NOMO-1 treated with dmso at 0.1 percent for 144 hours (cell line): ENCODE measurements around the gene SNX33.

Source experiments
- DNase-seq: peaks from one replicate; lab custom pipeline; 2025; ENCODE audit not compliant: unreplicated experiment; lab: John Stamatoyannopoulos, UW

SNX33 gene

DNA sequence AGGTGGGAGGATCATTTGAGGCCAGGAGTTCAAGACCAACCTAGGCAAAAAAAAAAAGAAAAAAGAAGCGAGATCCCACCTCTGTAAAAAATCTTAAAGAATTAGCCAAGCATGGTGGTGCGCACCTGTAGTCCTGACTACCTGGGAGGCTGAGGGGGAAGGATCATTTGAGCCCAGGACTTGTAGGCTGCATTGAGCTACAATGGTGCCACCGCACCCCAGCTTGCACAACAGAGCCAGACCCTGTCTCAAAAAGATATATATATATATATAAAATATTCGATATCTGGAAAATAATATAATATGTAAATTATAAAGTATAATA is 6.6 kb upstream of the SNX33 start:
- no peak for DNase-seq

DNA sequence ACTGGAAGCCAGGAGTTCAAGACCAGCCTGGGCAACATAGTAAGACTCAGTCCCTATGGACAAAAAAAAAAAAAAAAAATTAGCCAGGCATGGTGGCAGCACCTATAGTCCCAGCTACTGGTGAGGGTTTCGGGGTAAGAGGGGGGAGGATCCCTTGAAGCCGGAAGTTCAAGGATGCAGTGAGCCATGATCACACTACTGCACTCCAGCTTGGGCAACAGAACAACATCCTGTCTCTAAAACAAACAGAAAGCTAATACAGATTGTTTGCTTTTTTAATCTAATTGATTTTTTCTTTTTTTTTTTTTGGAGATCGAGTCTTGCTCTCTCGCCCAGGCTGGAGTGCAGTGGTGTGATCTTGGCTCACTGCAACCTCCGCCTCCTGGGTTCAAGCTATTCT is 6.1 kb upstream of the SNX33 start:
- DNase-seq = no peak

DNA sequence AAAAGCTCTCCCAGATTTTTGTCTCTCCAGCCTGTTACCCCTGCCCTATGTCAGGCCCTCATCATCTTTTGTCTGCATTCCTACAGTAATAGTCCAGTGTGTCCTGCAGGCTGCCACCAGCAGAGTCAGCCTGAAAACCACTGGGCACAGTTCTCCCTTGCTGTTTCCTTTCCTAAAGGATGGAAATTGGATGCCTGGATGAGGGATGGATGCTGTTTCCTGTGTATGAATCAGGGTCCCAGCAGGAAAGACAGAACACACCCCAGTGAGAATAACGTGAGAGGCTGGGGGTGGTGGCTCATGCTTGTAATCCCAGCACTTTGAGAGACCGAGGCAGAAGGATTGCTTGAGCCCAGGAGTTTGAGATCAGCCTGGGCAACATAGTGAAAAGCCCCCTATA is 3.3 kb upstream of the SNX33 start:
- no peak for DNase-seq

GRCh38 chr15:75646112-75646943 is 1.4 kb upstream of the SNX33 start:
- DNase-seq = no peak

GRCh38 chr15:75646944-75647364 is 758 bp upstream of the SNX33 start:
- no peak for DNase-seq

DNA sequence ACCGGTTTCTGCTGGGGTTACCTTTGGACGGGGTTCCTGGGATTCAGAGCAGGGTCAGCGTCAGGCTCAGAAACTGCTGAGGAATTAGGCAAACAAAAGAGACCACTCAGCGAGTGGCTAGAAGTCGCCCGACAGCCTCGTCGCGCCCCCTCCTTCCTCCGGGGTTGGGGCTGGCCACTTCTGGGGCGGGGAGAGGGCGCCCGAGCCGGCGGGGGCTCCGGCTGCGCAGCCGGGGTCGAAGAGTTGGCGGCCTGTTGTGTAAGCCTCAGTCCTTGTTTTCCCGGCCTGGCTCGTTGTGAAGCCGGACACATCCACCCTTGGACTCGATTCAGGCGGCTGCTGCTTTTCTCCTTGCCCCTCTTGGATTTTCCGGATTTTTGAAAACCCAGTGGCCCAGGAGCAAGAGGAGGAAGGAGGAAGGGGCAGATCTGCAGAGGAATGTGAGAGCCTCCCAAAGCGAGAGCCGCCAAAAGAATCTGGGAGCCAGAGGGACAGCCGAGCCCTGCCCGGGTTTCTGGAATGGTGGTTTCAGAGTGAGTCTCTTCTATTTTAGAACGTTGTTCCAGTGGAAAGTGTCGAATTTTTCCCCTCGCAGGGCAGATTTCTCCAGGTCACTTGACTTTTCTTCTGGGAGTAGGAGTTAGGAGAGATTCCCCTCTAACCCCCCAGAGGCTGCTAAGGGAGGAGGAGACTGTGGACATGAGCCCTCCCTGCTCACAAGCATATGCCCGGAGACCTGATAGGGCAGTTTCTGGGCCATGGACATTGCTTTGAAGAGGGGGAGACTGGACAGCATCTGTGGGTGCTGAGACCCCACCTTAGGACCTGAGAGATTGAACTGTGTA is 666 bp downstream of the SNX33 start:
- no peak for DNase-seq

DNA sequence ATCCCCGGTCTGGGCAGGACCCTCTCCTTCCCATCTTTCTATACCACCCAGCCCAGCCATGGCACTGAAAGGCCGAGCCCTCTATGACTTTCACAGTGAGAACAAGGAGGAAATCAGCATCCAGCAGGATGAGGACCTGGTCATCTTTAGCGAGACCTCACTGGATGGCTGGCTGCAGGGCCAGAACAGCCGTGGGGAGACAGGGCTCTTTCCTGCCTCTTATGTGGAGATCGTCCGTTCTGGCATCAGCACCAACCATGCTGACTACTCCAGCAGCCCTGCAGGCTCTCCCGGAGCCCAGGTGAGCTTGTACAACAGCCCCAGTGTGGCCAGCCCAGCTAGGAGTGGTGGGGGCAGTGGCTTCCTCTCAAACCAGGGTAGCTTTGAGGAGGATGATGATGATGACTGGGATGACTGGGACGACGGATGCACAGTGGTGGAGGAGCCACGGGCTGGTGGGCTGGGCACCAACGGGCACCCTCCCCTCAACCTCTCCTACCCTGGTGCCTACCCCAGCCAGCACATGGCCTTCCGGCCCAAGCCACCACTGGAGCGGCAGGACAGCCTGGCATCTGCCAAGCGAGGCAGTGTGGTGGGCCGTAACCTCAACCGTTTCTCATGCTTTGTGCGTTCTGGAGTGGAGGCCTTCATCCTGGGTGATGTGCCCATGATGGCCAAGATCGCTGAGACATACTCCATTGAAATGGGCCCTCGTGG is 1.5 kb downstream of the SNX33 start:
- DNase-seq = no peak

GRCh38 chr15:75649848-75650247 is 2.1 kb downstream of the SNX33 start:
- no peak for DNase-seq

DNA sequence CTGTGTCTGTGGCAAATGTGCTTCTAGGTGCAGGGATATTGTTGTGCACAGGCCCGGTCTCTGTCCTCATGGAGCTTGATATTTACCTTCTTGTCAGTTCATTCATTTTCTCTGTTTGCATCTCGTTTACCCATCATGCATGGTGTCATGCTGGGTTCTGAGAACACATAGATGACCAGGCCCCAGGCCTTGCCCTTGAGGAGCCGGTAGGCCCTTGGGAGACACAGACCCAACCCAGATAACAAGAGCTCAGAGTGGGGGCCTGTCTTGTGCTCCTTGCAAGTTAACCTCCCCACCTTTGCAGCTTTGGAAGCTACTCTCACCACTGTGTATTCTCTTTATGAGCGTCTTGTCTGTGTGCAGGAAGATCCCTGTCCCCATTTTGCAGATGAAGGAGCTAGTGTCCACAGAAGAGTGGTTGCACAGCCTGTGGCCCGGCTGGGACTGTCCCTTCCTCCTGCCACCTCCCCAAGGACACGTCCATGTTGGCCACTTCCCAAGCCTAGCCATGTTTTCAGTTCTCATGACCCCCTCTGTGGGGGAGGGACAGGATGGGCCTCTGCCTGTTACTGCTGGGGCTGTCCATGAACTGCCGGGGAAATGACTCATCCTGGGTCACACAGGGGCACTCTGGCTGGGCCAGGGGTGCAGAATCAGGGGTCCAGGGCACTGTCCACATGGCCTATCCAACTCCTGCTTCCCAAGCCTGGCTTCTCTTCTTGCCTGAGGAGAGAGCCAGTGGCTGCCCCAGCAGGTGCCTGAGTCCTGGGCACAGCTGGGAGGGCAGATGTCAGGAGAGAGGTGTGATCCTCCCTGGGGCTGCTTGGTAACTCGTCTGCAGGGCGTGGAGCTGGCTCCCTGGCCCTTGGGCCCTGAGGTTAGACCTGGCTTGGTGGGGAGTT is 3.4 kb downstream of the SNX33 start:
- DNase-seq = no peak

DNA sequence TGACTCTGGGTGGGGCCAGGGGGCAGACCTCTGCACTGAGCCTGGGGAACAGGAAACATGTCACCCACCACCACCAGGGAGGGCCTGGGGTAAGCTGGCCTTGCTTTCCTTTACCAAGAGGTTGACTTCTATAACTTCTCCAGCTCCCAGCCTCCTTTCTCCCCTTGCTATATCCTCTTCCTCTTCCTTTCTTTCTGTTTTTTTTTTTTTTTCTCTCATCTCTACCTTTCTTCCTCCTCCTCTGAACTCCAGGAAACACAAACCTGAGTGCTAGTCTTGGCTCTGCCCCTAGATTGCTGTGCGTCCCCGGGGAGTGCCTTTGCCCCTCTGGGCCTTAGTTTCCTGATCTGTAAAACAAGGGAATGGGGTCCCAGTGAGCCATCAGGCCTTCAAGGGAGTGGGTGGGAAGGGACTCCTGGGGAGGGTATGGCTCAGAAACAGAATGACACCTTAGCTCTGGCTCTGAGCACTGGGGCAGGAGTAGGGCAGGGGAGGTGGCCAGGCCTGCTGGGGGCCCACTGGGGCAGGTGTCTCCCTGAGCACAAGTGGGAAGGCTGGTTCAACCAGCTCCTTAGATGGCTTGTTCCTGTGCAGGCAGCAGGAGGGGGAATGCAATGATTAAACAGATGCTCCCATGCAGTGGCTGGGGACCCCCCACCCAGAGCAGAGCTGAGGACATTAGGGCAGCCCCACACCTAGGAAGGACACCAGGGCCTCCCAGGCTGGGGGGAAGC is 4.3 kb downstream of the SNX33 start:
- DNase-seq = no peak

GRCh38 chr15:75653347-75653913 is 5.7 kb downstream of the SNX33 start:
- DNase-seq = no peak

DNA sequence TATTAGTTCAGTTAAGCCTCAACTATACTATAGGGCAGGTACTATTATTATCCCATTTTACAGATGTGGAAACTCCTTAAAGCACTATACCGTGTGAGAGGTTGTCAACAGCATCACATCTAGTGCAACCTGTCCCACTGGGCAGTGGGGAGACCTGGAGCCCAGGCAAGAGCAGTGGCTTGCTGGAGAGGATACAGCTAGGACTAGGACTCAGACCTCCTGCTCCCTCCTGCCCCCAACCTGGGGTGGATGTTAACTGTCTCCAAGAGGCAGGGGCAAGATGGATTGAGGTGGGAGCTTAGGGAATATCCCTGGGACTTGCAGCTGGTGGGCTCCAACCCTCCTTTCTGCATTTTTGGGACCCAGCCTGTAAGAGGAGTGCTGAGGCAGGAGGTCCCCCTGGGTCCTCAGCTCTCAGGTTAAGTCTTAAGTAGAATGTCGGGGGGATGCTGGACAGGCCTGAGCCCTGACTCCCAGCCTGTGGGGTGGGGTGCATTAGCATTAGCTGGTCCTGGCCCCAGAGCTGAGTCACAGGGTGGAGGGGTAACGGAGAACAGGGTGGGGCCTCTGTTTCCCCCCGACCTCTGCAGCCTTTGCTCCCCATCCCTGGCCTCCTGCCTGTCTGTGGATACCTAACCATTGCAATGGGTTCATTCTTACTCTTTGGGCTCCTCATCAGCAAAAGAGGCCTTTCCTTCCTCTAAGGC is 6.6 kb downstream of the SNX33 start:
- DNase-seq = no peak

- no peak for DNase-seq
These were observed 8.2 kb downstream of the SNX33 start for GRCh38 chr15:75655931-75656330.

DNA sequence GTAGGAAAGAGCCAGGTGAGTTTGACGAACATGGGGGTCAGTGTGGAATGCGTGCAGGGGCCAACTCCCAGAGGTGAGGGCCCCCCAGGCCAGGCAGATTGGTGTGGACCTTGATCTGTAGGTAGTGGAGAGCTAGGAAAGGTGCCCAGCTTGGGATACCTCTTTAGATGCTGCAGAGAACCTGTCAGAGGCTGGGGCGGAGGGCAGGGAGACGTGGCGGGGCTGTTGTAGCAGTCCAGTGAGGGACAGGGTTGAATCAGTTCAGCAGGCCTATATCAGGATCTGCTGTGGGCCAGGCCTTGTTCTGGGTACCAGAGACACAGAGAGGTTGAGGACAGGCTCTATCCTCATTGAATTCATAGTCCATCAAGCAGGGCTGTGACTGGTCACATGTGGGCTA is 8.6 kb downstream of the SNX33 start:
- DNase-seq = no peak

DNA sequence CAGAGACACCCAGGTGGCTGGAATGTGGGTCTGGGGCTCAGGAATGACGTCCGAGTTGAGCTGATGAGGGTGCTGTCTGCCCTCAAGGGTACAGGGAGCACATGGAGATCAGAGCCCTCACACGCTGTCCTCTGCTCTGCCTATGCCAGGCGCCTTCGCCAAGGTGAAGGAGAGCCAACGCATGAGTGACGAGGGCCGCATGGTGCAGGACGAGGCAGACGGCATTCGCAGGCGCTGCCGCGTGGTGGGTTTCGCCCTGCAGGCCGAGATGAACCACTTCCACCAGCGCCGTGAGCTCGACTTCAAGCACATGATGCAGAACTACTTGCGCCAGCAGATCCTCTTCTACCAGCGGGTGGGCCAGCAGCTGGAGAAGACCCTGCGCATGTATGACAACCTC is 9.1 kb downstream of the SNX33 start:
- DNase-seq = no peak

GRCh38 chr15:75659141-75659771 is 11.5 kb downstream of the SNX33 start:
- DNase-seq = no peak

GRCh38 chr15:75659928-75660645 is 12.4 kb downstream of the SNX33 start:
- DNase-seq = no peak
